Panc1 (cell line): Measurements from ENCODE around the gene ZNF57. TPM values are rescaled to one million over a fixed set of nuclear protein-coding genes. Genes with fewer than 3 reads are reported as not detected.

ENCODE experiments used
- total RNA-seq: library from RNA; stranded (reverse); gene quantifications from one replicate; pipeline ENCODE4 v1.2.1, GENCODE V29; 2021; ENCODE audit not compliant: unreplicated experiment

The ZNF57 gene
- total RNA-seq, 1 experiment from 2014 or later: 4.9 TPM

Other genes with a start within 250 kb of the ZNF57 start
- gene GNG7, start 198.2 kb upstream of the ZNF57 start, total RNA-seq: 0.74 TPM
- gene DIRAS1, start 179.6 kb upstream of the ZNF57 start, total RNA-seq: 18.5 TPM
- gene SLC39A3, start 160.9 kb upstream of the ZNF57 start, total RNA-seq: 46.6 TPM
- 85.7 TPM for gene SGTA, start 117.7 kb upstream of the ZNF57 start, total RNA-seq
- gene THOP1, start 115.4 kb upstream of the ZNF57 start, total RNA-seq: 143 TPM
- gene ZNF554, start 81.1 kb upstream of the ZNF57 start, total RNA-seq: 1.5 TPM
- gene ZNF555, start 59.5 kb upstream of the ZNF57 start, total RNA-seq: 7.3 TPM
- not detected for gene ZNF556, start 33.6 kb upstream of the ZNF57 start, total RNA-seq
- gene ZNF77, start 44.0 kb downstream of the ZNF57 start, total RNA-seq: 4.5 TPM
- 4.0 TPM for gene TLE6, start 76.6 kb downstream of the ZNF57 start, total RNA-seq
- 6.2 TPM for gene TLE2, start 128.4 kb downstream of the ZNF57 start, total RNA-seq
- gene TLE5, start 161.6 kb downstream of the ZNF57 start, total RNA-seq: 287 TPM
- 64.6 TPM for gene GNA11, start 193.4 kb downstream of the ZNF57 start, total RNA-seq
- 6.2 TPM for gene GNA15, start 235.1 kb downstream of the ZNF57 start, total RNA-seq